ENCODE results near the gene MBLAC1.

The MBLAC1 gene, protein sequence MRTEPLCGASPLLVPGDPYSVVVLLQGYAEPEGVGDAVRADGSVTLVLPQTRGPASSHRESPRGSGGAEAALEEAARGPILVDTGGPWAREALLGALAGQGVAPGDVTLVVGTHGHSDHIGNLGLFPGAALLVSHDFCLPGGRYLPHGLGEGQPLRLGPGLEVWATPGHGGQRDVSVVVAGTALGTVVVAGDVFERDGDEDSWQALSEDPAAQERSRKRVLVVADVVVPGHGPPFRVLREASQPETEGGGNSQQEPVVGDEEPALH

DNA sequence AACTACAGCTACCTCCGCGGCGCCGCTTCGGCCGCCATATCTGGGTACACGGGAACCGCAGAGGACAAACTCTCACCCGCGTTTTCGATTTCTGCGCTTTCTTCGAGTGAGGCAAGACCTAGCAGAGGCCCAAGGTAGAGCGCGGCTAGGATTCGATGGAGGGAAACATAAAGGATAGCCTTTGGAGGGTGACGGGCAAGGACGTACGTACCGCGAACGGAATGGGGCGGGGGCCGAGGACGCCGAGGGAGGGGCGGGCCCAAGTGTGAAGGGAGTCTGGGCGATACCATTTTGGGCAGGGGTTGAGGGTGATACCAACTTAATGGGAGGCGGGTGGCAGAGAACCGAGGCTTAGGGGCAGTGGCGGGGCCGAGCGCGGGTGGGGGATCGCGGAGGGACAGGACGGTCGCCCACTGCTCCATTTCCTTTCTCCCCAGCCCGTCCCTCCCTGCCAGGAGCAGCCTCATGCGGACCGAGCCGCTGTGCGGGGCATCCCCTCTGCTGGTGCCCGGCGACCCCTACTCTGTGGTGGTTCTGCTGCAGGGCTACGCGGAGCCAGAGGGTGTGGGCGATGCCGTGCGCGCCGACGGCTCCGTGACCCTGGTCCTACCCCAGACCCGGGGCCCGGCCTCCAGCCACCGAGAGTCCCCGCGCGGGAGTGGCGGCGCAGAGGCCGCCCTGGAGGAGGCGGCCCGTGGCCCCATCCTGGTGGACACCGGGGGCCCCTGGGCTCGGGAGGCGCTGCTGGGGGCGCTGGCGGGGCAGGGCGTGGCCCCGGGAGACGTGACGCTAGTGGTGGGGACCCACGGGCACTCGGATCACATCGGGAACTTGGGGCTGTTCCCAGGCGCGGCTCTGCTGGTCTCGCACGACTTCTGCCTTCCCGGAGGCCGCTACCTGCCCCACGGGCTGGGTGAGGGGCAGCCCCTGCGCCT, at the start of gene MBLAC1:
MBLAC1 (plus strand) TSS at position 37 of the 935 bp plus-strand sequence; CDS start at position 466, 429 bp downstream.
- peak within 1 kb of the TSS; percentile 85 for H3K9ac ChIP-seq (ENCODE audit: low read depth, low read length)
- H3K4me3 ChIP-seq (ENCODE audit: low read depth, low read length): peak within 1 kb of the TSS; percentile 91
- peaks cover 9% of the 10 kb centered on the region for H3K36me3 ChIP-seq (ENCODE audit: control insufficient read depth, insufficient read depth, low read length)
- H3K27me3 ChIP-seq (ENCODE audit: control insufficient read depth, insufficient read depth, low read length): peaks cover 13% of the 10 kb centered on the region
- no peaks in the 10 kb centered on the region for H3K9me3 ChIP-seq (ENCODE audit: control insufficient read depth, insufficient read depth, low read length)
- peak within 1 kb of the TSS; percentile 99 for H3K27ac ChIP-seq (ENCODE audit: low read depth, low read length)
- no peaks in the 10 kb centered on the region for H3K4me1 ChIP-seq (ENCODE audit: control insufficient read depth, insufficient read depth, low read length)

DNA sequence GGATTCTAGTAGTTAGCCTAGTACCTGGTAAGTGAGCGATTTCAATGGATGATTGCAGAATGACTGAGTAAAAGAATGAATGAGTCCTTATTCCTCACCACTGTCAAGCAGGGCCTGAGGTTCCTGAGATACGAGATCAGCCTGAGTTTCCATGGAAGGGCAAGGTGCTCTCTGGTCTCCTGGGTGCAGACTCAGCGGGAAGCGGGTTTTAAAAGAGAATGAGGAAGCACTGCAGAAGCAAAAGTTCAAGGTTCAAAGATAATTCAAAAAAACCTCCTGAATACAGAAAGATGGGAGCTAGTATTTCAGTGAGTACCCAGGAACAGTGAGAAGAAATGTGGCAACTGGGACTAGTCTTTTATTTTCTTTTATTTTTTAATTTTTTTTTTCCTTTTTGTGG, 49.6 kb upstream of the MBLAC1 start:
- H3K27ac ChIP-seq (ENCODE audit: low read depth, low read length): no peak overlapping the region
- H3K27me3 ChIP-seq (ENCODE audit: control insufficient read depth, insufficient read depth, low read length): no peaks in the 10 kb centered on the region
- no peak overlapping the region for H3K9ac ChIP-seq (ENCODE audit: low read depth, low read length)
- 0 out of 2 replicates have a peak, but pooled peaks cover 3% of the 10 kb centered on the region for H3K4me1 ChIP-seq (ENCODE audit: control insufficient read depth, insufficient read depth, low read length)
- H3K9me3 ChIP-seq (ENCODE audit: control insufficient read depth, insufficient read depth, low read length): peaks cover 32% of the 10 kb centered on the region
- H3K4me3 ChIP-seq (ENCODE audit: low read depth, low read length): no peak overlapping the region
- H3K36me3 ChIP-seq (ENCODE audit: control insufficient read depth, insufficient read depth, low read length): peaks cover 79% of the 10 kb centered on the region

DNA sequence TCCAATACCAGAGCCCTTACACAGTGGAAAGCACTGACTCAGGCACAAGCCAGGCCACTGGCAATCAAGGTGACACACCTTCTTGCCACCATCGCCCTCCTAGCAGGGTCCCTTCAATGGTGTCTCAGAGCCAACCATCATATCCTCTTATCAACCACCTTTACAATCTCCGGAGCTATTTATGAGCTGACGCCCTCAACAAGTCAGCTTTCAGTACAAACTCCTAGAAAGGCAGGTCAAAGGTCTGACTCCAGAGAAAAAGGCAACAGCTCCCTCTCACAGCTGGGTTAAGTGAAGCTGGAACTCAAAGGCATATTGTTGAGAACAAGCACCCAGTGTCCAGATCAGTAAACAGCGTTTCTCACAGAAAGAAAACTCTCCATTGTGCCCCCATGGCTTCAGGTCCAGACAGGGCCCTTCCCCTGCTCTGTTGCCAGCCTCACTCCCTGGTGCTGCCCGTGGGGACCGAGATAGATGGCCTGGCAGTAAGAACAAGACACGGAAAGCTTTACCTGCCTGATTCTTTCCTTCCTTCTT, 47.7 kb upstream of the MBLAC1 start:
- Histone ChIP-seq H3K27me3 (ENCODE audit: control insufficient read depth, insufficient read depth, low read length) (no peaks in the 10 kb centered on the region), H3K36me3 (ENCODE audit: control insufficient read depth, insufficient read depth, low read length) (peaks cover 60% of the 10 kb centered on the region), H3K27ac (ENCODE audit: low read depth, low read length) (peak overlapping the region; percentile 18), H3K4me3 (ENCODE audit: low read depth, low read length) (no peak overlapping the region), H3K9me3 (ENCODE audit: control insufficient read depth, insufficient read depth, low read length) (peaks cover 13% of the 10 kb centered on the region), H3K4me1 (ENCODE audit: control insufficient read depth, insufficient read depth, low read length) (peaks cover 13% of the 10 kb centered on the region), H3K9ac (ENCODE audit: low read depth, low read length) (no peak overlapping the region)

DNA sequence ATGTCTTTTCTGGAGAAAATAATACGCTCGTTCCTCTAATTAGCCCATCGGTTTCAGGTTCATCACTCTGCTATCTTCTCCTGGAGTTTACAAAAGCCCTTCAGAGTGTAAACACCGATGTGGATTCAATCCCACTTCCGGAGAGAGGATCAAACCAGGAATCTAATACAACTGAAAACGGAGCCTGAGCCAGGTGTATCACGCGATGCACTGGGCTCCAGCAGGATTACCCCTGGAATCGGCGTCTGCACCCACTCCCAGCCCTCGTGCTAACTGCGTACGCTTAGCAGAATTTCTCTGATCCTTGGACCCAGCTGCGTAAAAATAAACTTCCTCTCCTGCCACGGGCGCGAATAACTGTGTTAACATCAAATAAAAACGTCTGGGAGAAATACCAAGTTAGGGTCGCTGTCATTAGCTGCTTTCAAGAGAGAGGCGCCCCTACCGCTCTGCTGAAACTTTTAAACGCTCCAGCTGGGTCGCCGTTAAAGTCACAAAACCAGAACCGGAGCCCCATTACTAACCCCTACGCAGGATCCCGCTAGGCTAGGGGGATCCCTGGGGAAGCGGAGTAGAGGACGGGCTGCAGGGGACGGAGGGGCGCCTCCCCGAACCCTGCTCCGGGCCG, 45.7 kb upstream of the MBLAC1 start:
- H3K27ac ChIP-seq (ENCODE audit: low read depth, low read length): peak overlapping the region; percentile 88
- no peaks in the 10 kb centered on the region for H3K27me3 ChIP-seq (ENCODE audit: control insufficient read depth, insufficient read depth, low read length)
- peak overlapping the region; percentile 93 for H3K9ac ChIP-seq (ENCODE audit: low read depth, low read length)
- H3K4me1 ChIP-seq (ENCODE audit: control insufficient read depth, insufficient read depth, low read length): peaks cover 13% of the 10 kb centered on the region
- peak overlapping the region; percentile 88 for H3K4me3 ChIP-seq (ENCODE audit: low read depth, low read length)
- no peaks in the 10 kb centered on the region; the same call in 1 of the 2 replicates for H3K9me3 ChIP-seq (ENCODE audit: control insufficient read depth, insufficient read depth, low read length)
- peaks cover 40% of the 10 kb centered on the region for H3K36me3 ChIP-seq (ENCODE audit: control insufficient read depth, insufficient read depth, low read length)

DNA sequence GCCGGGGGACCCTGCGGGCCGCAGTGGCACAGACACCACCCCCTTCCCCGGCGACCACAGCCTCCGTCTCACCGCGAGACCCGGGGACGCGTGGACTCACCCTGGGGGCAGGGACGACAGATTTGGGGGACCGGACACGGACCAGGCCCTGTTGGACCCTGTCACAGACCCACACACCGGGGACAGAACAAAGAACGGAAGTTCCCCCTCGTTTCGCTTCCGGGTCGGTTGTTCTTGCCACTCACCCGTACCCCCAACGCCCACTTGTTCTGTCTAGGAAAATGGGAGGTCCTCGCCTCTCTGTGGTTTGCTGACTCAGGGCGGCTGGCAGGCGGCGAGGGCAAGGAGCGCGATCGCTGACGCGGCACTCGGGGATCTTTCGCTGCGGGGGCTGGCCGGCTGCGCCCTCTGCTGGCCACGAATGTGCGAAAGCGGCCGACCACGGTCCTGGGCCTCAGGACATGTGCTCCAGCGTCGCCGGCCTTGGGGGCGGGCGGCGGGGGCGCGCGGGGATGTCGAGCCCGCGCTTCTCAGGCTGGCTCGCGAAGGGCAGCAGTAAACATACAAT, 45.1 kb upstream of the MBLAC1 start, which contains the start of gene ZNF3:
ZNF3 (minus strand) TSS at position 189 of the 568 bp plus-strand sequence. CDS start 4,366 bp downstream, outside the sequence.
- Histone ChIP-seq H3K4me3 (ENCODE audit: low read depth, low read length) (peak within 1 kb of the TSS; percentile 88), H3K27me3 (ENCODE audit: control insufficient read depth, insufficient read depth, low read length) (no peaks in the 10 kb centered on the region), H3K36me3 (ENCODE audit: control insufficient read depth, insufficient read depth, low read length) (peaks cover 34% of the 10 kb centered on the region), H3K9me3 (ENCODE audit: control insufficient read depth, insufficient read depth, low read length) (no peaks in the 10 kb centered on the region; the same call in 1 of the 2 replicates), H3K9ac (ENCODE audit: low read depth, low read length) (peak within 1 kb of the TSS; percentile 93), H3K27ac (ENCODE audit: low read depth, low read length) (peak within 1 kb of the TSS; percentile 88), H3K4me1 (ENCODE audit: control insufficient read depth, insufficient read depth, low read length) (peaks cover 13% of the 10 kb centered on the region)

DNA sequence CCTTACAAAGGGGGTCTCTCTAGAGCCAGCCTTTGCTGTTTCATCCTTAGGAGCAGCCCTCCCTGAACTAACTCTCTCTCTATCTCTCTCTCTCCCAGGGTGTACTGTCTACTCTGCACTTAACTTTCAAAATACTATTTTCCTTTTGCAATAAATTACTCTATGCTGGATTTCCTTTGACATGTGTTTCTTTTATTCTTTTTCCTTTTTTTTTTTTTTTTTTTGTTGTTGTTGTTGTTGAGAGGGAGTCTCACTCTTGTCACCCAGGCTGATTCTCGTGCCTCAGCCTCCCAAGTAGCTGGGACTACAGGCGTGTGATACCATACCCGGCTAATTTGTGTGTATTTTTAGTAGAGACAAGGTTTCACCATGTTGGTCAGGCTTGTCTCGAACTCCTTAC, 43.8 kb upstream of the MBLAC1 start:
- peak overlapping the region; percentile 88 for H3K4me3 ChIP-seq (ENCODE audit: low read depth, low read length)
- peak overlapping the region; percentile 60; the same call in 1 of the 2 replicates for H3K9ac ChIP-seq (ENCODE audit: low read depth, low read length)
- H3K36me3 ChIP-seq (ENCODE audit: control insufficient read depth, insufficient read depth, low read length): peaks cover 21% of the 10 kb centered on the region
- peak overlapping the region; percentile 88 for H3K27ac ChIP-seq (ENCODE audit: low read depth, low read length)
- H3K9me3 ChIP-seq (ENCODE audit: control insufficient read depth, insufficient read depth, low read length): no peaks in the 10 kb centered on the region
- no peaks in the 10 kb centered on the region for H3K27me3 ChIP-seq (ENCODE audit: control insufficient read depth, insufficient read depth, low read length)
- peaks cover 16% of the 10 kb centered on the region for H3K4me1 ChIP-seq (ENCODE audit: control insufficient read depth, insufficient read depth, low read length)

DNA sequence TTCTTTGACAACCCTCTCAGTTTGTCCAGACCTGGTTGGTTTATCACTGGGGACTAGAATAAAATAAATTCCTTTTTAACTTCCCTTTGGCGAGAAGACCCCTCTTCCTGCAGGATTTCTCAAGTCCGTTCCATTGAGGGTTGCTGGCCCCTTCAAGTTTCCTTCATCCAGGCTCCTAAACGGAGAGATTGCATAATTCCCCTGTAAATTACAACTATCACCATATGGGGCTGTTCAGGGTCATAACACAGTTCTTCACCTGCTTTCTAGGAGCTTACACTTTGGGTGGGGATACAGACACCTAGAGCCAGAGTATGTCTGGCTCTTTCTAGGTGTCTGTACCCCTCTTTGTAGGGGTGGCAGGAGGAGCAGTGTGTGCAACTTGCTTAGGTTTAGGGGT, 41.3 kb upstream of the MBLAC1 start:
- H3K9me3 ChIP-seq (ENCODE audit: control insufficient read depth, insufficient read depth, low read length): no peaks in the 10 kb centered on the region
- no peaks in the 10 kb centered on the region for H3K27me3 ChIP-seq (ENCODE audit: control insufficient read depth, insufficient read depth, low read length)
- H3K27ac ChIP-seq (ENCODE audit: low read depth, low read length): no peak overlapping the region
- no peak overlapping the region for H3K9ac ChIP-seq (ENCODE audit: low read depth, low read length)
- H3K4me1 ChIP-seq (ENCODE audit: control insufficient read depth, insufficient read depth, low read length): peaks cover 17% of the 10 kb centered on the region
- H3K4me3 ChIP-seq (ENCODE audit: low read depth, low read length): no peak overlapping the region
- peaks cover 4% of the 10 kb centered on the region for H3K36me3 ChIP-seq (ENCODE audit: control insufficient read depth, insufficient read depth, low read length)

DNA sequence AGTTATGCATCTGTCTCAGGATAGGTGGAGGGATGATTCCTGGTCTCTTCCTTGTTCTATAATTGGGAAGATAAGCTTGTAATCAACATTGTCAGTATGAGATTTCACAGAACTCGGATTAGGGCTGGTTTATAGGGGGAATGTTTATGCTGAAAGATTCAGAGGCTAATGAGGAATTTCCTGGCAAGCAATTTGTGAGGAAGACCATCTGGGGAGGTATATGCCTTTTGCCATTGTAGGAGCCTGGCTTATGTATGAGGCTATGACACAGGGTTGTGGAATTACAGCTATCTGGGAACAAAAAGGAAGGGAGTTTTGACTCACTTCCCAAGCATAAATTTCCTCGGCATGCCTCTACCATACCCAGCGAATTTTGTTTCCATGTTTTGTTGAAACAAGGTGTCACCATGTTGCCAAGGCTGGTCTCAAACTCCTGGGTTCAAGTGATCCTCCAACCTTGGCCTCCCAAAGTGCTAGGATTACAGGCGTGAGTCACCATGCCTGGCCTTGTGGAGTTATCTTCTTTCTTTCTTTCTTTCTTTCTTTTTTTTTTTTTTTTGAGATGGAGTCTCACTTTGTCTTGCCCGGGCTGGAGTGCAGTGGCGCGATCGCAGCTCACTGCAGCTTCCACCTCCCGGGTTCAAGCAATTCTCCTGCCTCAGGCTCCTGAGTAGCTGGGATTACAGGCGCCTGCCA, 39.6 kb upstream of the MBLAC1 start:
- H3K4me3 ChIP-seq (ENCODE audit: low read depth, low read length): no peak overlapping the region
- H3K9me3 ChIP-seq (ENCODE audit: control insufficient read depth, insufficient read depth, low read length): no peaks in the 10 kb centered on the region
- H3K9ac ChIP-seq (ENCODE audit: low read depth, low read length): no peak overlapping the region
- peak overlapping the region; percentile 91 for H3K27ac ChIP-seq (ENCODE audit: low read depth, low read length)
- no peaks in the 10 kb centered on the region for H3K27me3 ChIP-seq (ENCODE audit: control insufficient read depth, insufficient read depth, low read length)
- H3K4me1 ChIP-seq (ENCODE audit: control insufficient read depth, insufficient read depth, low read length): peaks cover 17% of the 10 kb centered on the region
- peaks cover 21% of the 10 kb centered on the region for H3K36me3 ChIP-seq (ENCODE audit: control insufficient read depth, insufficient read depth, low read length)

DNA sequence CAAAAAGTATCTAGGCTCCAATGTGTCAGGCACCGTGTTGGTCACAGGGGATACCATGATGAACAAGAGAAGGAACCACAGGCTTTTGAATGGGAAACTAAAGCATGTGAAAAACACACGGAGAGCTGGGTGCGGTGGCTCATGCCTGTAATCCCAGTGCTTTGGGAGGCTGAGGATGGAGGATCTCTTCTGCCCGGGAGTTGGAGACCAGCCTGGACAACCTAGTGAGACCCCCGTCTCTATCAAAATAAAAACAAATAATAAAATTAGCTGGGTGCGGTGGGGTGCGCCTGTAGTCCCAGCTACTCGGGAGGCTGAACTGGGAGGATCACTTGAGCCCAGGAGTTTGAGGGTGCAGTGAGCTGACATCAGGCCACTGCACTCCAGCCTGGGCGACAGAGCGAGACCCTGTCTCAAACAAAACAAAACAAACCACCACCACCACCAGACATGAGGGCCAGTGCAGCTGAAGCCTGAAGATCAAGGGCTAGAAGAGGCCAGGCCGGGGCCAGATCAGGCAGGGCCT, 38.6 kb upstream of the MBLAC1 start:
- Histone ChIP-seq H3K4me1 (ENCODE audit: control insufficient read depth, insufficient read depth, low read length) (peaks cover 11% of the 10 kb centered on the region), H3K27ac (ENCODE audit: low read depth, low read length) (peak overlapping the region; percentile 91), H3K9ac (ENCODE audit: low read depth, low read length) (peak overlapping the region; percentile 61), H3K27me3 (ENCODE audit: control insufficient read depth, insufficient read depth, low read length) (no peaks in the 10 kb centered on the region), H3K9me3 (ENCODE audit: control insufficient read depth, insufficient read depth, low read length) (no peaks in the 10 kb centered on the region), H3K4me3 (ENCODE audit: low read depth, low read length) (peak overlapping the region; percentile 95), H3K36me3 (ENCODE audit: control insufficient read depth, insufficient read depth, low read length) (peaks cover 30% of the 10 kb centered on the region)

Measured in HUES48 (cell line).